HFFc6 (cell line): ENCODE measurements around the gene RBM44. TPM values are rescaled to one million over a fixed set of nuclear protein-coding genes. Genes with fewer than 3 reads are reported as not detected.

Source experiments
- DNase-seq: peaks from one replicate; pipeline ENCODE4 v3.0.0-alpha.2; 2018
- H3K27ac Mint-ChIP-seq: 2 replicates; pipeline ENCODE4 v1.8.0; 2020; ENCODE audit warnings: mild to moderate bottlenecking, mixed read lengths
- H3K27me3 Mint-ChIP-seq: 2 replicates; pipeline ENCODE4 v1.8.0; 2021; ENCODE audit warnings: mild to moderate bottlenecking, moderate library complexity, mixed read lengths; ENCODE audit not compliant: insufficient read depth
- H3K36me3 Mint-ChIP-seq: 2 replicates; pipeline ENCODE4 v1.8.0; 2021; ENCODE audit warnings: low read depth, mixed read lengths
- H3K4me1 Mint-ChIP-seq: 2 replicates; pipeline ENCODE4 v1.8.0; 2020; ENCODE audit warnings: low read depth, mixed read lengths
- H3K4me3 Mint-ChIP-seq: 2 replicates; pipeline ENCODE4 v1.8.0; 2020; ENCODE audit warnings: mild to moderate bottlenecking, moderate library complexity, mixed read lengths
- H3K9me3 Mint-ChIP-seq: 2 replicates; pipeline ENCODE4 v1.8.0; 2020; ENCODE audit warnings: mild to moderate bottlenecking, mixed read lengths
- CTCF ChIP-seq: fragments of 200-600 bp; sonication (generic); IDR thresholded peaks from 2 replicates; pipeline ENCODE4 v1.5.0; 2021; ENCODE audit warnings: antibody characterized with exemption, mild to moderate bottlenecking
- total RNA-seq, 6 experiments: library from RNA; stranded (reverse); fragmentation: NEBNext Ultra II Directional; extraction: Animal tissue kit (Norgen Biotek cat#: 25700); gene quantifications; 2 replicates in 1 of 6; 3 replicates in 5 of 6; pipeline ENCODE4 v1.2.3, GENCODE V29; 2021

RBM44 gene
- total RNA-seq, 6 experiments from 2014 or later: 0.07 to 0.10 (median 0.09) TPM; not detected in 1

GRCh38 chr2:237754182-237754581, 44.4 kb upstream of the RBM44 start:
- no peak for TF ChIP-seq CTCF
- no peaks in the 10 kb centered on the region for H3K9me3 Mint-ChIP-seq
- peaks cover 28% of the 10 kb centered on the region for H3K4me1 Mint-ChIP-seq
- H3K27ac Mint-ChIP-seq: no peak overlapping the region
- no peak overlapping the region for H3K4me3 Mint-ChIP-seq
- peaks cover 52% of the 10 kb centered on the region for H3K36me3 Mint-ChIP-seq
- DNase-seq: no peak
- H3K27me3 Mint-ChIP-seq: no peaks in the 10 kb centered on the region

- no peaks in the 10 kb centered on the region for H3K27me3 Mint-ChIP-seq
- no peak overlapping the region for H3K27ac Mint-ChIP-seq
- no peaks in the 10 kb centered on the region for H3K9me3 Mint-ChIP-seq
- DNase-seq: no peak
- TF ChIP-seq CTCF: no peak
- H3K36me3 Mint-ChIP-seq: peaks cover 52% of the 10 kb centered on the region
- H3K4me3 Mint-ChIP-seq: no peak overlapping the region
- peaks cover 29% of the 10 kb centered on the region for H3K4me1 Mint-ChIP-seq
Measured at GRCh38 chr2:237754626-237755248, 43.8 kb upstream of the RBM44 start.

GRCh38 chr2:237757616-237758015, 41.0 kb upstream of the RBM44 start:
- TF ChIP-seq CTCF: no peak
- H3K36me3 Mint-ChIP-seq: peaks cover 62% of the 10 kb centered on the region
- no peak overlapping the region for H3K27ac Mint-ChIP-seq
- H3K9me3 Mint-ChIP-seq: no peaks in the 10 kb centered on the region
- no peak overlapping the region for H3K4me3 Mint-ChIP-seq
- DNase-seq: no peak
- no peaks in the 10 kb centered on the region for H3K27me3 Mint-ChIP-seq
- peaks cover 57% of the 10 kb centered on the region for H3K4me1 Mint-ChIP-seq

- no peak overlapping the region for H3K27ac Mint-ChIP-seq
- DNase-seq: no peak
- TF ChIP-seq CTCF: no peak
- no peaks in the 10 kb centered on the region for H3K27me3 Mint-ChIP-seq
- peaks cover 59% of the 10 kb centered on the region for H3K4me1 Mint-ChIP-seq
- H3K4me3 Mint-ChIP-seq: no peak overlapping the region
- peaks cover 65% of the 10 kb centered on the region for H3K36me3 Mint-ChIP-seq
- H3K9me3 Mint-ChIP-seq: no peaks in the 10 kb centered on the region
Measured at GRCh38 chr2:237758185-237758584, 40.4 kb upstream of the RBM44 start.

- H3K9me3 Mint-ChIP-seq: no peaks in the 10 kb centered on the region
Measured at GRCh38 chr2:237759176-237759575, 39.4 kb upstream of the RBM44 start.

More at GRCh38 chr2:237759176-237759575, 39.4 kb upstream of the RBM44 start:
- no peak for DNase-seq
- Mint-ChIP-seq H3K36me3 (peaks cover 64% of the 10 kb centered on the region), H3K27ac (no peak overlapping the region; the same call in 1 of the 2 replicates), H3K27me3 (no peaks in the 10 kb centered on the region), H3K4me1 (peaks cover 59% of the 10 kb centered on the region), H3K4me3 (no peak overlapping the region)
- no peak for TF ChIP-seq CTCF
